MM.1S (cell line): Measurements from ENCODE around the gene GPRC5D.

Experiments
- DNase-seq: peaks from one replicate; pipeline ENCODE4 v3.0.0-alpha.2; 2015
- H2AFZ ChIP-seq: fragments of 300-600 bp; sonication (generic); 2 replicates; pipeline ENCODE4 v1.6.0; 2016; ENCODE audit warnings: antibody characterized with exemption, low read length
- H3F3A ChIP-seq: fragments of 300-600 bp; sonication (generic); 2 replicates; pipeline ENCODE4 v1.6.1; 2016; ENCODE audit warnings: mild to moderate bottlenecking, antibody characterized with exemption, low read length, moderate library complexity, mixed read lengths; ENCODE audit not compliant: insufficient read depth
- H3K27ac ChIP-seq: fragments of 300-600 bp; sonication (generic); 2 replicates; pipeline ENCODE4 v1.5.1; 2016; ENCODE audit warnings: mild to moderate bottlenecking, low read length
- H3K27me3 ChIP-seq: fragments of 300-600 bp; sonication (generic); replicated peaks from 2 replicates; pipeline ENCODE4 v1.6.0; 2016; ENCODE audit warnings: low read length; ENCODE audit not compliant: insufficient read depth
- H3K36me3 ChIP-seq: fragments of 300-600 bp; sonication (generic); replicated peaks from 2 replicates; pipeline ENCODE4 v1.6.1; 2016; ENCODE audit warnings: mild to moderate bottlenecking, low read length, mixed read lengths; ENCODE audit not compliant: insufficient read depth
- H3K4me1 ChIP-seq: fragments of 300-600 bp; sonication (generic); 2 replicates; pipeline ENCODE4 v1.6.1; 2016; ENCODE audit warnings: low read length, mixed read lengths
- H3K4me2 ChIP-seq: fragments of 300-600 bp; sonication (generic); 2 replicates; pipeline ENCODE4 v1.6.0; 2016; ENCODE audit warnings: low read depth, low read length
- H3K4me3 ChIP-seq: fragments of 300-600 bp; sonication (generic); 2 replicates; pipeline ENCODE4 v1.5.1; 2016; ENCODE audit warnings: low read length, mixed read lengths
- H3K79me2 ChIP-seq: fragments of 300-600 bp; sonication (generic); 2 replicates; pipeline ENCODE4 v1.6.1; 2016; ENCODE audit warnings: mixed run types, low read length, mixed read lengths
- H3K9ac ChIP-seq: fragments of 300-600 bp; sonication (generic); 2 replicates; pipeline ENCODE4 v1.6.1; 2016; ENCODE audit warnings: low read length, mixed read lengths
- H3K9me2 ChIP-seq: fragments of 300-600 bp; sonication (generic); replicated peaks from 2 replicates; pipeline ENCODE4 v1.6.1; 2016; ENCODE audit warnings: mild to moderate bottlenecking, low read length, mixed read lengths; ENCODE audit not compliant: insufficient read depth
- H3K9me3 ChIP-seq: fragments of 300-600 bp; sonication (generic); replicated peaks from 2 replicates; pipeline ENCODE4 v1.6.1; 2016; ENCODE audit warnings: mild to moderate bottlenecking, low read length, mixed read lengths; ENCODE audit not compliant: insufficient read depth
- H4K20me1 ChIP-seq: fragments of 300-600 bp; sonication (generic); 2 replicates; pipeline ENCODE4 v1.6.1; 2016; ENCODE audit warnings: mild to moderate bottlenecking, low read length, moderate library complexity, mixed read lengths; ENCODE audit not compliant: insufficient read depth
- CTCF ChIP-seq: fragments of 300-600 bp; sonication (generic); IDR thresholded peaks from 2 replicates; pipeline ENCODE4 v1.5.1; 2016; ENCODE audit warnings: antibody characterized with exemption, low read length, mixed read lengths
- EZH2 ChIP-seq: fragments of 300-600 bp; sonication (generic); optimal IDR thresholded peaks from 2 replicates; pipeline ENCODE3; 2017; ENCODE audit warnings: low read depth, mild to moderate bottlenecking, antibody characterized with exemption, low read length, mixed read lengths
- EZH2phosphoT487 ChIP-seq: fragments of 300-600 bp; sonication (generic); IDR thresholded peaks from 2 replicates; pipeline ENCODE4 v1.6.1; 2018; ENCODE audit warnings: antibody characterized with exemption, low read length

The GPRC5D gene

DNA sequence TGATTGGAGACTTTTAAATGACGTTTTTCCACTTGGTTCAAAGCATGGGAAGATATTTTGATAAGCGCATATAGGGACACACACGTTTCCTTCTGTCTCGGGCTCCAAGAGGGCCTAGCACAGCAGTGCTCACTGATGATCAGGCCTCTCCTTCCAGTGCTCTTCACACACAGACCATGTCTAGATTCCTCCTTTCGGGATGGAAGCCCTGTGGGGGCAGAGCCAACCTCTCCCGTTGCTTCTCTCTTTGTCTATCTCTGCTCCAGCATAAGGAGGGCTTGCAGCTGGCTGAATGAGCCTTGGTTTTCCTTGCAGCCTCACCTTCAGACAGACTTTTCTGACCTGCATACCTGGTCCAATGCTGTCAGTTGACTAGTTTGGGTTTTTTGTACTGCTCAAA, 22.3 kb downstream of the GPRC5D start:
- no peak overlapping the region for H3K4me2 ChIP-seq
- no peak overlapping the region for H3K27ac ChIP-seq
- H3K9me3 ChIP-seq = no peaks in the 10 kb centered on the region
- H3K27me3 ChIP-seq = no peaks in the 10 kb centered on the region
- TF ChIP-seq CTCF = no peak
- no peak for TF ChIP-seq EZH2
- no peak for TF ChIP-seq EZH2phosphoT487
- H4K20me1 ChIP-seq = no peaks in the 10 kb centered on the region
- no peaks in the 10 kb centered on the region for H3K4me1 ChIP-seq
- no peak overlapping the region for H3K9ac ChIP-seq
- no peak for DNase-seq
- H3K4me3 ChIP-seq = no peak overlapping the region
- H2AFZ ChIP-seq = no peak overlapping the region
- no peaks in the 10 kb centered on the region for H3K9me2 ChIP-seq
- H3K79me2 ChIP-seq = no peaks in the 10 kb centered on the region
- no peaks in the 10 kb centered on the region for H3F3A ChIP-seq
- H3K36me3 ChIP-seq = no peaks in the 10 kb centered on the region

GRCh38 chr12:12927211-12928079, 24.5 kb downstream of the GPRC5D start:
- Histone ChIP-seq H3K4me1 (no peaks in the 10 kb centered on the region), H3K9me2 (no peaks in the 10 kb centered on the region), H3K27me3 (no peaks in the 10 kb centered on the region), H3K4me3 (no peak overlapping the region), H3K9me3 (no peaks in the 10 kb centered on the region), H3K27ac (no peak overlapping the region), H3K36me3 (no peaks in the 10 kb centered on the region), H2AFZ (no peak overlapping the region), H3K4me2 (no peak overlapping the region), H3K9ac (no peak overlapping the region), H3F3A (no peaks in the 10 kb centered on the region), H4K20me1 (no peaks in the 10 kb centered on the region), H3K79me2 (no peaks in the 10 kb centered on the region)
- no peak for DNase-seq
- TF ChIP-seq CTCF (no peak), EZH2phosphoT487 (no peak), EZH2 (no peak)

GRCh38 chr12:12926571-12927071, 25.3 kb downstream of the GPRC5D start:
- H3K27ac ChIP-seq = no peak overlapping the region
- H3F3A ChIP-seq = no peaks in the 10 kb centered on the region
- H3K9me3 ChIP-seq = no peaks in the 10 kb centered on the region
- H3K4me2 ChIP-seq = no peak overlapping the region
- H2AFZ ChIP-seq = no peak overlapping the region
- no peaks in the 10 kb centered on the region for H4K20me1 ChIP-seq
- H3K9me2 ChIP-seq = no peaks in the 10 kb centered on the region
- H3K79me2 ChIP-seq = no peaks in the 10 kb centered on the region
- no peaks in the 10 kb centered on the region for H3K36me3 ChIP-seq
- H3K9ac ChIP-seq = no peak overlapping the region
- TF ChIP-seq CTCF (no peak), EZH2 (no peak), EZH2phosphoT487 (no peak)
- H3K27me3 ChIP-seq = no peaks in the 10 kb centered on the region
- DNase-seq = no peak
- H3K4me3 ChIP-seq = no peak overlapping the region
- no peaks in the 10 kb centered on the region for H3K4me1 ChIP-seq
